HepG2 (cell line): Measurements from ENCODE around the gene LRRC4.

ENCODE experiments used
- CTCF ChIP-seq: sonication (generic); formaldehyde crosslinking; IDR thresholded peaks from 2 replicates; pipeline ENCODE4 v1.5.0; 2020; ENCODE audit warnings: mild to moderate bottlenecking, missing genetic modification reagents, moderate library complexity
- ETS1 ChIP-seq: sonication (generic); formaldehyde crosslinking; IDR thresholded peaks from 2 replicates; pipeline ENCODE4 v1.4.0; 2020; ENCODE audit warnings: missing genetic modification reagents
- FOXA3 ChIP-seq: IDR thresholded peaks from 2 replicates; pipeline ENCODE4 v1.6.1; 2016; ENCODE audit warnings: missing genetic modification reagents, missing compliant biosample characterization

- TF ChIP-seq FOXA3 (CRISPR knock-in tag) (no peak), CTCF (no peak), ETS1 (CRISPR knock-in tag) (no peak)
Observed at GRCh38 chr7:128031901-128032604, 816 bp upstream of the LRRC4 start.
